Uterus (tissue), 2 donors: ENCODE results near the gene ITGB5.

Source experiments
- CTCF ChIP-seq, 4 experiments: fragments of 200-600 bp in 2 of 4; fragments of 450-650 bp in 2 of 4; sonication (generic) in 2 of 4; IDR thresholded peaks; one replicate each; pipeline ENCODE4 v1.5.1; 2016 to 2019; ENCODE audit warnings: antibody characterized with exemption in 4 of 4, mild to moderate bottlenecking in 2 of 4, moderate library complexity in 1 of 4
- POLR2A ChIP-seq, 2 donors: fragments of 450-650 bp; IDR thresholded peaks; one replicate each; pipeline ENCODE4 v1.6.1; 2016; ENCODE audit warnings: antibody characterized with exemption in 2 of 2, mild to moderate bottlenecking in 1 of 2, moderate library complexity in 1 of 2

- TF ChIP-seq POLR2A (IDR thresholded peaks at IDR 0.05) = no peak
- TF ChIP-seq CTCF (IDR thresholded peaks at IDR 0.05) = no peak
These were observed 128.1 kb downstream of the ITGB5 start for GRCh38 chr3:124758851-124759635.
